ENCODE data around the gene AHDC1. TPM values are rescaled to one million over a fixed set of nuclear protein-coding genes. Genes with fewer than 3 reads are reported as not detected.

Gene AHDC1
- total RNA-seq, 4 donors from 2014 or later, result 26.4 to 39.9 (median 34.6) TPM

DNA sequence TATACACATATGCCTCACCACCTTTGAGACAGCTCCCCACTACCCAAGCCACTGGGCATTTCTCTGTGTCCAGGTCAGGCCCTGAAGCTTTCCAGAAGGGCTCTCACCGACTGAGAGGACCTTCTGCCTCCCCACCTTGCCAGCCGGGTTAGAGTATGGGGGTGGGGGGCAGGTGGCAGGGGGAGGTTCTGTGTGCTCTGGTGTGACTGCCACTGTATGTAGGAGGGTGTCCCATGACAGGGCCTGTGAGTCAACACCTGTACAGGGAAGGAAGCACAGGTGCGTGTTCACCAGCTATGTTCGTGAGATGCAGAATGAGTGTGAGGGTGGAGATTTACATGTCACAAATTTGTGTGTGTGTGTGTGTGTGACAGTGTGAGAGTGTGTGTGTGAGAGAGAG is 7.0 kb downstream of the AHDC1 start:
- Histone ChIP-seq H3K36me3 (peaks cover 0 to 6% (median 0%) of the 10 kb centered on the region in 3 donors), H3K4me3 (no peak overlapping the region), H3K27me3 (no peaks in the 10 kb centered on the region), H3K4me1 (peaks cover 6 to 100% (median 94%) of the 10 kb centered on the region in 4 donors), H3K27ac (peak overlapping the region in 3 of 4 donors; percentile 44 to 99 (median 98)), H3K9me3 (no peaks in the 10 kb centered on the region)
- DNase-seq (ENCODE audit: low spot score in 2 of 2), result no peak
- TF ChIP-seq POLR2A (IDR thresholded peaks at IDR 0.05), result no peak
- TF ChIP-seq, protein P1, sequence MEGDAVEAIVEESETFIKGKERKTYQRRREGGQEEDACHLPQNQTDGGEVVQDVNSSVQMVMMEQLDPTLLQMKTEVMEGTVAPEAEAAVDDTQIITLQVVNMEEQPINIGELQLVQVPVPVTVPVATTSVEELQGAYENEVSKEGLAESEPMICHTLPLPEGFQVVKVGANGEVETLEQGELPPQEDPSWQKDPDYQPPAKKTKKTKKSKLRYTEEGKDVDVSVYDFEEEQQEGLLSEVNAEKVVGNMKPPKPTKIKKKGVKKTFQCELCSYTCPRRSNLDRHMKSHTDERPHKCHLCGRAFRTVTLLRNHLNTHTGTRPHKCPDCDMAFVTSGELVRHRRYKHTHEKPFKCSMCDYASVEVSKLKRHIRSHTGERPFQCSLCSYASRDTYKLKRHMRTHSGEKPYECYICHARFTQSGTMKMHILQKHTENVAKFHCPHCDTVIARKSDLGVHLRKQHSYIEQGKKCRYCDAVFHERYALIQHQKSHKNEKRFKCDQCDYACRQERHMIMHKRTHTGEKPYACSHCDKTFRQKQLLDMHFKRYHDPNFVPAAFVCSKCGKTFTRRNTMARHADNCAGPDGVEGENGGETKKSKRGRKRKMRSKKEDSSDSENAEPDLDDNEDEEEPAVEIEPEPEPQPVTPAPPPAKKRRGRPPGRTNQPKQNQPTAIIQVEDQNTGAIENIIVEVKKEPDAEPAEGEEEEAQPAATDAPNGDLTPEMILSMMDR (IDR thresholded peaks at IDR 0.05), result no peak
- TF ChIP-seq EP300 (IDR thresholded peaks at IDR 0.05), result no peak
- 57 to 70% methylated on average over 4 of the region's 4 CpGs for WGBS, 2 donors

DNA sequence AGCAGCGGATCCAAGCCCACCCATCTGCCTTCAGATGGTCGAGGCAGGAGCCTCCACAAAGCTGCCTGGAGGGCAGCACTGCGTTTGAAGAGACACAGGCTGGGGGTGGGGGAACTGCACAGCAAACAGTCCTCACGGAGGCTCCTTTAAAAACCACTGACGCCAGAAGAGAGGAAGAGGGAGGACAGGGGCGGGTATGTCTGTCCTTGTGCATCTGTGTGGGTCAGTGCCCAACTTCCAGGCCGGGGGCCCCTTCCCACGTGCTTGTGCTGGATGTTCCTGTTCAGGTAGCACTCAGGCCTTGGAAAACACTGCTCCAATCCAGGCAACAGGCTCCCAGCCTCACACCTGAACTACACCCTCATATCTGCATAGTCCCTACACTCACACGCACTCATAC is 7.7 kb downstream of the AHDC1 start:
- Histone ChIP-seq H3K36me3 (peaks cover 0 to 6% (median 0%) of the 10 kb centered on the region in 3 donors), H3K27me3 (no peaks in the 10 kb centered on the region), H3K4me3 (no peak overlapping the region), H3K9me3 (no peaks in the 10 kb centered on the region), H3K4me1 (peaks cover 6 to 100% (median 94%) of the 10 kb centered on the region in 4 donors), H3K27ac (peak overlapping the region in 3 of 4 donors; percentile 17 to 99 (median 98))
- no peak for DNase-seq (ENCODE audit: low spot score in 2 of 2)
- no peak for TF ChIP-seq EP300 (IDR thresholded peaks at IDR 0.05)
- TF ChIP-seq, protein P1 (IDR thresholded peaks at IDR 0.05), result no peak
- no peak for TF ChIP-seq POLR2A (IDR thresholded peaks at IDR 0.05)
- WGBS, 2 donors, result 31 to 36% methylated on average over 8 to 9 of the region's 9 CpGs

DNA sequence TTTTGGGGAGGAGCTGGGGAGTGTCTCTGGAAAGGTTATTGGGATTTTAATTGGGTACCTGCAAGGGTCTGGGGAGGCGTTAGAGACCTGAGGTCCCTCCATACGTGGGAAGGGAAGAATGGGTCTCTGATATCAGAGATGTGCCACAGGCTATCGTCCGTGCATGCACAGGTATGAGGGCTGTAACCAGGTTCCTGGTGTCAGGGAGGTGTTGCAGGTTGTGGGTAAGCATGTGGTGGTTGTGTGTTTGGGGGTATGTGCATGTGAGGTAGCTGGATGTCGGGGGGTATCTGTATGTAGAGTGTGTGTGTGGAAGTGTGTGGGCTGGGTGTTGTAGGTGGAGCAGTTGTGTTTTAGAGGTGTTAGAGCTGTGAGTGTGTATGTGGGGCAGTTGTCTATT is 8.3 kb downstream of the AHDC1 start:
- 64 to 68% methylated on average over 5 of the region's 5 CpGs for WGBS, 2 donors
- H3K27me3 ChIP-seq, result no peaks in the 10 kb centered on the region
- peaks cover 6 to 100% (median 94%) of the 10 kb centered on the region in 4 donors for H3K4me1 ChIP-seq
- peak overlapping the region in 3 of 4 donors; percentile 17 to 99 (median 98) for H3K27ac ChIP-seq
- DNase-seq (ENCODE audit: low spot score in 2 of 2), result no peak
- TF ChIP-seq EP300 (IDR thresholded peaks at IDR 0.05) (no peak), POLR2A (IDR thresholded peaks at IDR 0.05) (no peak)
- TF ChIP-seq, protein P1 (IDR thresholded peaks at IDR 0.05), result no peak
- H3K4me3 ChIP-seq, result no peak overlapping the region
- H3K9me3 ChIP-seq, result no peaks in the 10 kb centered on the region
- H3K36me3 ChIP-seq, result peaks cover 0 to 6% (median 0%) of the 10 kb centered on the region in 3 donors

DNA sequence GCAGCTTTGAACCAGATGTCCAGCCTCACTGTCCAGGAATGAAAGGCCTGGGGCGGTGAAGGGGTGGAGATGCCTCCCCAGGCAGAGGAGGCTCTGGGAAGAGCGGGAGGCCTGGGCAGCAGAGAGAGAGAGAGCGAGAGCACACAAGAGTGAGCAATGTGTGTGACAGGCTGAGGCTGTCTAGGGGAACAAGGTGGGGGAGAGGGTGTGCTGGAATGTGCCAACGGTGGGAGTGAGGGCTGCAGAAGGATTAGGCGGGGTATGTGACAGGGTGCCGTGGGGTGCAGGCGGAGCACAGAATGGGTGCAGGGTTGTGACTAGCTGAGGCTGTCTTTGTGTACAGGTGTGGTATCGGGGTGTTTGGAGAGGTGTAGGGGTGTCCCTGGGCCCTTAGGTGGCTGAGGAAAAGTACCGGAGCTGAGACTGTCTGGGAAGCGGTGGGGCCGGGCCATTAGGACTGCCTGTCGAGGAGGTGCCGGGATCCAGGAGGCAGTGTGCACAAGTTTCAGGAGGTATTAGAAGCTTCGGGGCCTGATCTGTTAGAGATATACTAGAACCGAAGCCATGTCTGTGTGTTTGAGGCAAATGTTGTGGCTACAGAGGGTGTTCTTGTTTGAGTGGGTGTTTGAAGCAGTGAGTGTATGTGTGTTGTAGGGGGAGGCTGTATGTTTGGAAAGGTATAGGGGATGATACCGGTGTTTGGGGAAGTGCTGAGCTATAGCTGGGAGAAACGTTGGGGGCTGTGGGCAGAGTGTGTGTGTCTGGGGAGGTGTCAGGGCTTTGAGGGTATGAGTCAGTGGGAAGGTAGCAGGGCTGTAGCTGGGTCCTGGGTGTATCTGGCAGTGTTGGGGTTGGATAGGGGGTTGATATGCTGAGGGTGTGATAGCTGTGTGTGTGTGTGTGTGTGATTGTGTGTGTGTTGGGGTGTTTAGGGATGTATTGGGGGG is 9.1 kb downstream of the AHDC1 start:
- Histone ChIP-seq H3K9me3 (no peaks in the 10 kb centered on the region), H3K36me3 (peaks cover 0 to 6% (median 0%) of the 10 kb centered on the region in 3 donors), H3K4me1 (peaks cover 6 to 100% (median 94%) of the 10 kb centered on the region in 4 donors), H3K4me3 (peak overlapping the region in 1 of 4 donors; percentile 16), H3K27me3 (no peaks in the 10 kb centered on the region), H3K27ac (peak overlapping the region; percentile 20 to 99 (median 62))
- WGBS, 2 donors, result 52 to 54% methylated on average over 17 of the region's 17 CpGs
- no peak for DNase-seq (ENCODE audit: low spot score in 2 of 2)
- TF ChIP-seq POLR2A (IDR thresholded peaks at IDR 0.05) (no peak), EP300 (IDR thresholded peaks at IDR 0.05) (no peak)
- TF ChIP-seq, protein P1 (IDR thresholded peaks at IDR 0.05), result no peak
